Vagina (tissue), 2 donors: Measurements from ENCODE around the gene CYP26A1.

ENCODE experiments used
- CTCF ChIP-seq, 3 experiments: fragments of 450-650 bp in 2 of 3; fragments of 200-600 bp in 1 of 3; sonication (generic) in 1 of 3; IDR thresholded peaks; one replicate each; pipeline ENCODE4 v1.5.1; 2017 to 2019; ENCODE audit warnings: antibody characterized with exemption in 3 of 3, mild to moderate bottlenecking in 2 of 3, moderate library complexity in 2 of 3
- POLR2AphosphoS5 ChIP-seq, 2 donors: sonication (generic); formaldehyde crosslinking; IDR thresholded peaks; one replicate each; pipeline ENCODE4 v1.9.0; 2017; ENCODE audit warnings: antibody characterized with exemption in 2 of 2, mild to moderate bottlenecking in 2 of 2, low read depth in 1 of 2; ENCODE audit not compliant: insufficient read depth in 1 of 2

GRCh38 chr10:93095225-93095624 lies 21.5 kb downstream of the CYP26A1 start:
- TF ChIP-seq CTCF (IDR thresholded peaks at IDR 0.05) (no peak), POLR2AphosphoS5 (IDR thresholded peaks at IDR 0.05; ENCODE audit: insufficient read depth in 1 of 2, low read depth in 1 of 2) (no peak)
